ENCODE measurements around the gene AFF1. TPM values are rescaled to one million over a fixed set of nuclear protein-coding genes. Genes with fewer than 3 reads are reported as not detected.

Gene AFF1
- total RNA-seq, 4 donors from 2014 or later: 26.7 to 200 (median 92.5) TPM

DNA sequence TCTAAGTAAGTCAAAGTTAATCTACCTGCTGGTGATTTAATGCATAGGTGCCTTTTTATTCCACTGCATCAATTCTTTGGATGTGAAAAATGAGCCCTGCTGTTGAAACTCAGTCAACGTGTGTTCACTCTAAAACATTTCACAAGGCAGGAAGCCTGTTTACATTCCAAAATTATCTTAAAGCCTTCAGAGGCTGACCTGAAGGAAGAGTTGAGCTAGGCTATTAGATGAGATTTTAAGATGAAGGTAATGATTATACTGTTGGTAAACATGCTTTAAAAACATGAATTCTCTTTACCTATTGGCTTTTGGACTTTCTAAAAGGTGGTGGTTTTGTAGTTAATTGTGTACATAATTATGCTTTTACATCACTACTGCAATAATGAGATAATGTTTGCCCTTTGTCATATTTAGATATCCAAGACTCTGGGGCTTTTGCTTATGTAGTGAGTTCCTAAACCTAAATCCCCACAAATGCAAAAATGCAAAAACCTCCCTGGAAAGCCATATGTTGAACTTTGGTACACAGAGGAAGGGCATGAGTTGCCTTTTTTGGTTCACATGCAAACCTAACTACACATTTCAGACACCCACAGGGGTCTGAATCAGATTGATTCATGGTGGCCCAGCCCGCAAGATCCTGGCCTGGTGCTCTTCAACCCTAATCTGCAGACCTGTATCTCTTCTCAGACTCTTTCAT, 193.3 kb downstream of the AFF1 start:
- H3K4me1 ChIP-seq: peaks cover 0 to 5% of the 10 kb centered on the region in 2 donors

DNA sequence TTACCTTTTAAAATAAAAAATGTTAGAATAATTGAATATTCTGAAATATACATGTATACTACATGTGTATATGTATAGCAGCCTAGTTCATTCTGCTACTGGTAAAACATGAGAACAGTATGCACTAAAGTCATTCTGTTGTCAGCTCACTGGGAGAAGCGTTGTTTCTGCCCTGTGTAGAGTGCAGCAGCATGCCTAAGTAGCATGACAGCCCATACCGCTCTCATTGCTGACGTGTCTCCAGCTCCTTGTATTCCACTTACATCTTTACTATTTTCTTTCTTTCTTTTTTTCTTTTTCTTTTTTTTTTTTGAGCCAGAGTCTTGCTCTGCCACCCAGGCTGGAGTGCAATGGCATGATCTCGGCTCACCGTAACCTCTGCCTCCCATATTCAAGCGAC, 194.9 kb downstream of the AFF1 start:
- H3K27me3 ChIP-seq: no peaks in the 10 kb centered on the region
- TF ChIP-seq POLR2A (IDR thresholded peaks at IDR 0.05): no peak
- TF ChIP-seq, protein P1, sequence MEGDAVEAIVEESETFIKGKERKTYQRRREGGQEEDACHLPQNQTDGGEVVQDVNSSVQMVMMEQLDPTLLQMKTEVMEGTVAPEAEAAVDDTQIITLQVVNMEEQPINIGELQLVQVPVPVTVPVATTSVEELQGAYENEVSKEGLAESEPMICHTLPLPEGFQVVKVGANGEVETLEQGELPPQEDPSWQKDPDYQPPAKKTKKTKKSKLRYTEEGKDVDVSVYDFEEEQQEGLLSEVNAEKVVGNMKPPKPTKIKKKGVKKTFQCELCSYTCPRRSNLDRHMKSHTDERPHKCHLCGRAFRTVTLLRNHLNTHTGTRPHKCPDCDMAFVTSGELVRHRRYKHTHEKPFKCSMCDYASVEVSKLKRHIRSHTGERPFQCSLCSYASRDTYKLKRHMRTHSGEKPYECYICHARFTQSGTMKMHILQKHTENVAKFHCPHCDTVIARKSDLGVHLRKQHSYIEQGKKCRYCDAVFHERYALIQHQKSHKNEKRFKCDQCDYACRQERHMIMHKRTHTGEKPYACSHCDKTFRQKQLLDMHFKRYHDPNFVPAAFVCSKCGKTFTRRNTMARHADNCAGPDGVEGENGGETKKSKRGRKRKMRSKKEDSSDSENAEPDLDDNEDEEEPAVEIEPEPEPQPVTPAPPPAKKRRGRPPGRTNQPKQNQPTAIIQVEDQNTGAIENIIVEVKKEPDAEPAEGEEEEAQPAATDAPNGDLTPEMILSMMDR (IDR thresholded peaks at IDR 0.05): no peak
- intact Hi-C loops (cut with DNase I; ENCODE audit: low total_unique reads): no loop called here
- H3K4me3 ChIP-seq: no peak overlapping the region
- H3K36me3 ChIP-seq: no peaks in the 10 kb centered on the region
- no peak for DNase-seq
- no peaks in the 10 kb centered on the region for H3K9me3 ChIP-seq
- no peak overlapping the region for H3K27ac ChIP-seq
- H3K4me1 ChIP-seq: peaks cover 0 to 5% of the 10 kb centered on the region in 2 donors

More for the DNA sequence above, 193.3 kb downstream of the AFF1 start:
- no peaks in the 10 kb centered on the region for H3K27me3 ChIP-seq
- intact Hi-C loops (cut with DNase I; ENCODE audit: low total_unique reads): no loop called here
- DNase-seq: no peak
- no peak overlapping the region for H3K4me3 ChIP-seq
- no peak for TF ChIP-seq POLR2A (IDR thresholded peaks at IDR 0.05)
- no peak overlapping the region for H3K27ac ChIP-seq
- no peaks in the 10 kb centered on the region for H3K36me3 ChIP-seq
- no peaks in the 10 kb centered on the region for H3K9me3 ChIP-seq

DNA sequence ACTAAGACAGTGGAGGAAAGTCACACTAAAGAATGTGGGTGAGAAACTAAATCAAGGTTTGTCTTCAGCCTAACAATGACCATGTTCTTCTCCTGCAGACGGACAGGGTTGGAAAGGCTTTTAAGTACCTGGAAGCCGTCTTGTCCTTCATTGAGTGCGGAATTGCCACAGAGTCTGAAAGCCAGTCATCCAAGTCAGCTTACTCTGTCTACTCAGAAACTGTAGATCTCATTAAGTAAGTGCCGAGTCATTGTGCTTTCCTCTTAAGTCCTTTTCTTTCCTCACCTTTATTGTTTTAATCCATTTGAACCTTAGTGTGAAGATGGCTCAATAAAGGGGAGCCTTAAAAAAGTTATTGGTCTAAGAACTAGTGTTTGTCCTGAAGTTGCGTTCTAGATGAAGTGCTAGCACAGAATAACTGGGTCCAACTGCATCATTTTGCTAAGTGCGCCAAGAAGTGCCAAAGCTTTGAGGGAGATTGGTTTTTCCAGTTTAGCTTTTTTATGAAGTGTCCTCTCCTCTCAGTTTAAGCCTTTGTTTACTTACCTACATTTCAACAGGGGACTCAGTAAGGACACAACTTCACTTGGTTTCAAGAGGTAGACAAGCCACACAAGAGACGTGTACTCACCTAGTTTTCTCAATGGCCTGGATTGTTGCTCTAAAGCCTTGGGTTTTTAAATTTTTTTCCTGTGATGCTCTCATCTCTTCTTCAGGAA, 196.3 kb downstream of the AFF1 start:
- Histone ChIP-seq H3K9me3 (no peaks in the 10 kb centered on the region), H3K27me3 (no peaks in the 10 kb centered on the region), H3K4me1 (no peaks in the 10 kb centered on the region), H3K36me3 (no peaks in the 10 kb centered on the region), H3K4me3 (no peak overlapping the region), H3K27ac (no peak overlapping the region)
- intact Hi-C loops (cut with DNase I; ENCODE audit: low total_unique reads): no loop called here
- DNase-seq: no peak
- TF ChIP-seq POLR2A (IDR thresholded peaks at IDR 0.05): no peak
- TF ChIP-seq, protein P1 (IDR thresholded peaks at IDR 0.05): no peak

DNA sequence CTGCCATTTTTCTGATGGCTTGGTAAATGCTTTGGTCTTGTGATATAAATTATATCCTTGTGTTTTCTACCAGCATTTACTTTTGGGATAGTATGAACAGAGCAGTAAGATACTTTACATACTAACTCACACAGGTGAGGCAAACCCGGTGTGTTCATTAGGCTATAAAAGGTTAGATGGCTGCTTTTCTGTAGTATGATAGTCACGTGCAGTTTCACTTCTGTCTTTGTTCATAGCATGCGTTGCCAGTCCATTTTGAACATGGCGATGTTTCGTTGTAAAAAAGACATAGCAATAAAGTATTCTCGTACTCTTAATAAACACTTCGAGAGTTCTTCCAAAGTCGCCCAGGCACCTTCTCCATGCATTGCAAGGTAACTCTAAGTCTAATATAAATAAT, 197.2 kb downstream of the AFF1 start:
- Histone ChIP-seq H3K4me1 (no peaks in the 10 kb centered on the region), H3K27me3 (no peaks in the 10 kb centered on the region), H3K4me3 (no peak overlapping the region), H3K36me3 (no peaks in the 10 kb centered on the region), H3K27ac (no peak overlapping the region), H3K9me3 (no peaks in the 10 kb centered on the region)
- DNase-seq: no peak
- intact Hi-C loops (cut with DNase I; ENCODE audit: low total_unique reads): no loop called here
- TF ChIP-seq, protein P1 (IDR thresholded peaks at IDR 0.05): no peak
- TF ChIP-seq POLR2A (IDR thresholded peaks at IDR 0.05): no peak

DNA sequence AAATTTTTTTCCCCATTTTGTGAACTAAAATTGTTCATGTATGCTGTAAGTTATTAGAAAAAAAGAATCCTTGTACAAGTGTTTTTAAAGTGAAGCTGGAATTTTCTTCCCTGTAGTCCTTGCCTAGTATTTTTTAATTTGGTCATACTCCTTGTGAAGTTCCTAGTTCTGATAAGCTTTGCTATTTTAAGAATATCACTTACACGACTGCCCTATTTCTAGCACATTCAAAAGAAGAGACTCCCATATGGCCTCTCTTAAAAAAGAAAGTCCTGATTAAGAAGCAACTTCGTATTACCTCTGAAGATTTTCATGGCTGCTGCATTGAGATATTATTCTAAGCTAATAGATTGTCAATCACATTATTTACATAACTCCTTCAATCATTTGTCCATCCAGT, 198.4 kb downstream of the AFF1 start:
- H3K36me3 ChIP-seq: no peaks in the 10 kb centered on the region
- no peaks in the 10 kb centered on the region for H3K9me3 ChIP-seq
- no peaks in the 10 kb centered on the region for H3K27me3 ChIP-seq
- no peak for DNase-seq
- H3K27ac ChIP-seq: no peak overlapping the region
- no peak overlapping the region for H3K4me3 ChIP-seq
- no peak for TF ChIP-seq POLR2A (IDR thresholded peaks at IDR 0.05)
- TF ChIP-seq, protein P1 (IDR thresholded peaks at IDR 0.05): no peak
- intact Hi-C loops (cut with DNase I; ENCODE audit: low total_unique reads): no loop called here
- no peaks in the 10 kb centered on the region for H3K4me1 ChIP-seq

All from uterus (tissue), 4 donors.